GM19351 (cell line): Measurements from ENCODE around the gene MADCAM1.
A peak's percentile ranks its signal among the peaks of the same experiment; 100 is the strongest.

Experiments used
- ATAC-seq: cut with Tn5 transposase; IDR thresholded peaks from one replicate; pipeline ENCODE4 v1.9.1; 2021; ENCODE audit warnings: mild to moderate bottlenecking, moderate library complexity; ENCODE audit not compliant: unreplicated experiment

The MADCAM1 gene

DNA sequence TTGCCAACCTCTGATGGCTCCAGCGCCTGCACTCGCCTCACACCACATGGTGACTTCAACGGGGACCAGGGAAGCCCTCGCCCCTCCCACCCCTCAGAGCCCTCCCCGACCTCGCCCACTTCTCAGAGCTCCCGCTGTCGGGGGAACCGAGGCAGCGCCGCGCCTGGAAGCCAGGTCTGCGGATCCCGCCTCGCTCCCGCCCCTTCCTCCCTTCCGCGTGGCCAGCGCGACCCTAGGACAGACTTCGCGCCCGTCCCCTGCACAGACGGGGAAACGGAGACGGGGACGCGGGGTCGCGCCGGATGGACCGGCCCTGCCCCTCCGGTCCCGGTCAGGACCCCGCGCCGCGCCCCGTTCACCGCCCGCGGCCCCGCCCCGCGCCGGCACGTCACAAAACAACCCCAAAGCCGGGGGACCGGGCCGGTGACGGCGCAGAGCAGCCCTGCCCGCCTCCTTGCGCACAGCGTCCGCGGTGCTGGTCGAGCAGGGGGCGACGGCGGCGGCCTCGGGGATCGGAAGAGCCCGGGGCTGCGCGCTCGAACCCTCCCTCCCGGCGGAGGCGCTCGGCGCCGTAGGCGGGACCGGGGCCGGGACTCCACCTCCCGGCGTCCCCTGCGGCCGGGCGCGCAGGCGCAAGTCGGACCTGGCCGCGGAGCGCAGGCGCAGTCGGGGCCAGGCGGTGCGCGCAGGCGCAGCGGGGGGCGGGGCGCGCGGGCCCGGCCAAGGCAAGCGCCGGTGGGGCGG is 34.9 kb downstream of the MADCAM1 start:
- ATAC-seq = peak; percentile 55

DNA sequence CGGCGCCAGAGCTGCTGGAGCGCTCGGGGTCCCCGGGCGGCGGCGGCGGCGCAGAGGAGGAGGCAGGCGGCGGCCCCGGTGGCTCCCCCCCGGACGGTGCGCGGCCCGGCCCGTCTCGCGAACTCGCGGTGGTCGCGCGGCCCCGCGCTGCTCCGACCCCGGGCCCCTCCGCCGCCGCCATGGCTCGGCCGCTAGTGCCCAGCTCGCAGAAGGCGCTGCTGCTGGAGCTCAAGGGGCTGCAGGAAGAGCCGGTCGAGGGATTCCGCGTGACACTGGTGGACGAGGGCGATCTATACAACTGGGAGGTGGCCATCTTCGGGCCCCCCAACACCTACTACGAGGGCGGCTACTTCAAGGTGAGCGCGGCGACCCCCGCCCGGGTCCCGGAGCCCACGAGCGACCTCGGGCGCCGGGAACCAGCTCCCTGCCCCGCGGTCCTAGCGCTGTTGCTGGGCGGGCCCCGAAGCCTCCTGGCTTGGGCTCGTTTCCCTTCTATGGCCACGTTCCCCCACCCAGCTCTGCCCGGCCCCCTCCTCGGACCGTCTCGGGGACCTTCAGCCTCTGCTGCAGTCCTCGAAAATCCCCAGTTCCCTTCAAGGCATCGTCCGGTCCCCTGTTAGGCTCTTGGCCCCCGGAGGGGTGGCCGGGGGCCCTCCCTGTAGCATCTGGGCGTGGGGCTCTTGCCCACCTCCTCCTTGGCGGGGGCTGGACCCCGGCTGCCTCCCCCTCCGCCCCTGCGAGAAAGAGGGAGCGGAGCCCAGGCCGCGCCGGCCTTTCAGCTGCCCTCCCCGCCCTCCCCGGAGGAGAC is 35.7 kb downstream of the MADCAM1 start, which contains the start of gene CDC34:
CDC34 (plus strand) TSS at position 8 of the 808 bp plus-strand sequence; CDS start at position 180, 172 bp downstream.
- peak; percentile 24 for ATAC-seq

DNA sequence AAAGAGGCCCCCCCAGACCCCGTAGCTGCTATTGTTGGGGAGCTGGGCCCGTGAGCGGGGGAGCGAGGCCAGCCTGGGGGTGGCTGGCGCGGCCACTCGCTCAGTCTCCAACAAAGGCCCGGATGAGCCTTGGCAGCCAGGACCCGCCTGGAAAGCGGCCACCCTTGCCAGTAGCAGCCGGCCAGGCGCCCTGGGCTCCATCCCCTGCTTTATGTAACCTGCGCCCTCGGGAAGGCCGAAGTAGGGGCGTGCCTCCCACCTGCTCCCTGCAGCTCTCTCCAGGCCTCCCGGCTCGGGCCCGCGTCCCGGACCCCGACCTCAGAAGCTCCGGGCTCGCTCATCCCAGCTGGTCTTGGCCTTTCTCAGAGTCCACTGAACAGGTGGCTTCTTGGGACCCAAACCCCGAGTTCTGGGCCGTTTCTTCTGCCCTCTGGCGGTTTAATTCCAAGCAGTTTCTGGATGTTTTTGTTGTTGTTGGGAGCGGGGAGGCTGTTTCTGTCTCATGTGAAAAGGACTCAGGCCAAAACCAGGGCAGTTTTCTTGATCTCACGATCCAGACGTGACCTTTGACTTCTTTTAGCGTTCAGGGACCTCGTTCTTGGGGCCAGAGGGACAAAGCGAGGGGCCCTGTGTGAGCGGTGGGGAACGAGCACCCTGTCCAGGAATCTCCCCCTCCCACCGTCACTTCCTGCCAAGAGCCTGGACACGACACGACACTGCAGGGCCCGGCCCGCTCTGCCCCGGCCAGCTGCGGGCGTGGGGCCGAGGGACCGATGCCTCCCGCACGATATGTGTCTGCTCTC is 36.5 kb downstream of the MADCAM1 start:
- no peak for ATAC-seq

DNA sequence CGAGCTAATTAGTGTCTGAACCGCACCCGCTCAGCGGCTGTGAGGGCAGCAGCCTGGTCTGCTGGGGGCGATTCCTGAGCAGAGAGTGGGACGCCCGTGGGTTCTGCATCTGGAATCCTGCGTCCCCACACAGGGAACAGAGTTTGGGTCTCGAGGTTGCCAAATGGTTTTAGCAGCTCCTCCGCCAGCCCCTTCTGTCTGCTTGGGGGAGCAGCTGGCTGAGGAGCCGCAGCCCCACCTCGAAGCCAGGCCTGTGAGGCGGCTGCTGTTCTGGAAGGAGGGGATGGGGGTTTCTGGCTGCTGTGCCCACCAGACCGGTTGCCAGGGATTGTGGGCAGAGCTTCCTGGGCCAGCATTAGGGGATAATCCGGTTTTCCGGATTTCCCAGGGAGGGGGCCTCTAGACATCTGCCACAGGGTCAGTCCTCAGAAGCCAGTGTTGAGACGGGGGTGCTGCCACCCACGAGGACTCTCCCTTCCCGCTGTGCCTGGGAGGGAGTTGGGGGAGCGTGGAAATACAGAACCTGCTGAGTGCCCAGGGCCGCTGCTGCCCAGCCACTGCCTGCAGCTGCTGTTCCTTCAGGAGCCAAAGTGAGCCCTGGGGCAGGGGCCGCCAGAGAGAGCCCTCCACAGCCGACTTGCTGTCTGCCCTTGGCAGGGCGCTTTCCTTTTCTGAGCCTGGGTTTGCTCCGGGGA is 37.2 kb downstream of the MADCAM1 start:
- ATAC-seq = no peak

DNA sequence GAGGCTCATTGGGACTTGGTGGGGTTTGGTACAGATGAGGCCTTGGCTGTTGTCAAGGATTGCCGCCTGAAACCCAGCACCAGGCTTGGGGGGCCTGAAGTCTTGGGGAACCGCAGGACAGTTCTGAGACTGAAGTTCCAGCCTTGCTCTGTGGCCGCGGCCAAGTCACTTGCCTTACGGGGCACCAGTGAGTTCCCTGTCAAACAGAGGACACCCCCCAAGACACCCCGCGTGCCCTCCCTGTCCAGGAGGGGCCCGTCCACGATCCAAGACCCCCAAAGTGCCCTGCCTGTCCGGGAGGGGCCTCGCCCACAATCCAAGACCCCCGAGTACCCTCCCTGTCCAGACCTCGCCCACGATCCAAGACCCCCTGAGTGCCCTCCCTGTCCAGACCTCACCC is 37.8 kb downstream of the MADCAM1 start:
- no peak for ATAC-seq

DNA sequence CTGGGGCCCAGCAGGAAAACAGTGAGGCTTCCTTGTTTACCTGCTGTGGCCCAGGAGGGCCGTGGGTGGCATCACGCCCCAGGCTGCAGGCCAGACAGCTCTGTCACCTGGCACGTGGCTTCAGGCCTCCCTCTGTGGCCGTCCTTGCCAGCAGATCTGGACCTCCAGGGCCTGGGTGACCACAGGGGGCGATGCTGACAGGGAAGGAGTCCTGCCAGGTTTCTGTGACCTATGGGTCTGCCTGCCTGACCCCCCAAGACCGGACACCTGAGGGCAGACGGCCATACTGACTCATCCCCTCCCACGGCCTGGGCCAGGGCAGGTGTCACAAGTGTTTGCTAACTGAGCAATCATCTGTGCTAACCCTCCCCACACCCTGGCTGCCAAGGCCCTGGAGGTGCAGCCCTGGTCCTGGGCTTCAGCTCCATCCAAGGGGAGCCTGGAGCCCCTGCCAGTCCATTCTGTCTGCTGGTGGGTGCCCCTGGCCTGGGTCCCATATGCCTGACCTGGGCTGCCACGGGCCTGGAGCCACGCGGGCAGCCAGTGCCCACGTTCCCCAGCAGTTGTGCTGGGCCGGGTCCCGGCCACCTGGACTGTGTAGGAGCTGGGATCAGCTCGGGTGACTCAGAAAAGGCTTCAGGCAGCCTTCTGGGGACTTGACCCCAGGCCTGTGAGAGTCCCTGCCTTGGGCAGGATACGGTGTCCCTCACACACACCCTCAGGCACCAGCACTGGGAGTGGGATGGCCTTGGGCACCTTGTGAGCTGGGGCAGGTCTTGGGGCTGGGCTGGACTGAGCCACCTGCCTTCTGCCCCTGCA is 38.9 kb downstream of the MADCAM1 start:
- no peak for ATAC-seq

DNA sequence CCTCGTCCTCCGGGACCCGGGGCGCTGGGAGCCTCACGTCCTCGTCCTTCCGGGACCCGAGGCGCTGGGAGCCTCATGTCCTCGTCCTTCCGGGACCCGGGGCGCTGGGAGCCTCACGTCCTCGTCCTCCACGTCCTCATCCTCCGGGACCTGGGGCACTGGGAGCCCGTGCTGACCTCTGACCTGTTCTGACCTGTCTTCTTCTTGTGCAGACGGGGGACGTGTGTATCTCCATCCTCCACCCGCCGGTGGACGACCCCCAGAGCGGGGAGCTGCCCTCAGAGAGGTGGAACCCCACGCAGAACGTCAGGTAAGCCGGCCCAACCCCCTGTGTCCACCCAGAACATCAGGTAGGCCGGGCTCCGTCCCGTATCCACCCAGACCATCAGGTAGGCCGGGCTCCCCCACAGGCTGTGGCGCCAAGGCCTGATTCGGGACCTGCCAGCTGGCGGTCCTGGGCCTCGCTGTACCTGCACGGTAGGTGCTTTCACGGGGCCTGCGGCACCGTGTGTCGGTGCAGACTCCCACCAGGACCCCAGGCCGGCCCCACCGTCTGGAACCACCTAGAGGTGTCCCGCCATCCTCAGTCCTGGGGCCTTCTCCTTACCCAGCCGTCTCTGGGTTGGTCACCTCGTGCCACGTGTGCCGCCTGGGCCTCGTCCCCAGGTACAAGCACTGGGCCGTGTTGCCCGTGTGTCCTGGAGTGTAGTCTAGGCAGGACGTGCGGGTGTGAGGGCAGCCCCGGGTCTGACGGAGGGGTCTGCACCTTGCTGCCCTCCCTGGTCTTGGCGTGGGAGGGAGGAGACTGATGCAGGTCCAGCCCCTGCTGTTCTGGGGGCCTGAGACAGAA is 40.0 kb downstream of the MADCAM1 start:
- ATAC-seq = no peak

DNA sequence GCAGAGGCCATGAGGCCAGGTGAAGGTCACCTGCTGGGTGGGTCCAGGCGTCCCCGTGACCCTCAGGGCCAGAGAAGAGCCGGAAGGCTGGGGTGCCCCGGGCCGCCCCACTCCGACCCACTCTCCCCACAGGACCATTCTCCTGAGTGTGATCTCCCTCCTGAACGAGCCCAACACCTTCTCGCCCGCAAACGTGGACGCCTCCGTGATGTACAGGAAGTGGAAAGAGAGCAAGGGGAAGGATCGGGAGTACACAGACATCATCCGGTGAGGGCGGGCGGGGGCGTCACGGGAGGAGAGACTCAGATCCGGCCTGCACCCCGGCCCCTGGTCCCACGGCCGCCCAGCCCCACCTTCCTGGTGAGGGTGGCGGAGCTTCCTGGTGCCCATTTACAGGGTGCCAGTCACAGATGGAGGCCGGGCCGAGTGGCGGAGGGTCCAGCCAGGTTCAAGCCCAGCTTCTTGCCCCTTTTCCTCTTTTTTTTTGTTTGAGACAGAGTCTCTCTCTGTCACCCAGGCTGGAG is 40.7 kb downstream of the MADCAM1 start:
- ATAC-seq = no peak

DNA sequence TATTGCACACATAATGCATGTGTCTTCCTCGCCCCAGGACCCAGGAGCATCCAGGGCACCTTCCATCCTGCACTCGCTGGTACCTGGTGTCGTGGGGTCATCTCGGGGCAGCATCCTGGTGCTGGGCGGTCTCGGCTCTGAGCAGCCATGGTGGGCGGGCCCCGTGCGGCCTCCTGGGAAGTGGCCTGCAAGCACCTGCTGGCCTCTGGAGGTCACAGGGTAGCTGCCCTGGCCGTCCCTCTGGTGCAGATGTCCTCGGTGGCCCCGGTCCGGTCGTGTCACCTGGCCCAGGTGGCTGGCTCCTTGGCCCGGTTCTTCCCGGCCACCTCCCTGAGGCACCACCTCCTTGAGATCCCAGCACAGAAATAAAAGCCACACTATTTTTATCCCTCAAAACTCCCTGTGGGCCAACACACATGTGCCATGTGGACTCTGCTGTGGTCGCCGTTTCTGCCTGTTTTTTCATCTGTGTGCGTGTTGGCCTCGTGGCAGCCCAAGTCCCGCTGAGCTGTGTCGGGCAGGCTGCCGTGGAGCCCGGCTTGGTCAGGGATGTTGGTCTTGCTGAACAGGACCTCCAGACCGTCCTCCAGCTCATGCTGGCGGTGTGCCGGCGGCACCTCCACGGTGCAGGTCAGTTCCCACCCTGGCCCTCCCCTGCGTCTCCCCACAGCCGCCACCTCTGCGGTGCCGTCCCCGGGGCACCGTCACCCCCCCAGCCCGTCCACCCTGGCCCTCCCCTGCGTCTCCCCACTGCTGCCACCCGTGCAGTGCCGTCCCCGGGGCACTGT is 42.5 kb downstream of the MADCAM1 start:
- no peak for ATAC-seq

DNA sequence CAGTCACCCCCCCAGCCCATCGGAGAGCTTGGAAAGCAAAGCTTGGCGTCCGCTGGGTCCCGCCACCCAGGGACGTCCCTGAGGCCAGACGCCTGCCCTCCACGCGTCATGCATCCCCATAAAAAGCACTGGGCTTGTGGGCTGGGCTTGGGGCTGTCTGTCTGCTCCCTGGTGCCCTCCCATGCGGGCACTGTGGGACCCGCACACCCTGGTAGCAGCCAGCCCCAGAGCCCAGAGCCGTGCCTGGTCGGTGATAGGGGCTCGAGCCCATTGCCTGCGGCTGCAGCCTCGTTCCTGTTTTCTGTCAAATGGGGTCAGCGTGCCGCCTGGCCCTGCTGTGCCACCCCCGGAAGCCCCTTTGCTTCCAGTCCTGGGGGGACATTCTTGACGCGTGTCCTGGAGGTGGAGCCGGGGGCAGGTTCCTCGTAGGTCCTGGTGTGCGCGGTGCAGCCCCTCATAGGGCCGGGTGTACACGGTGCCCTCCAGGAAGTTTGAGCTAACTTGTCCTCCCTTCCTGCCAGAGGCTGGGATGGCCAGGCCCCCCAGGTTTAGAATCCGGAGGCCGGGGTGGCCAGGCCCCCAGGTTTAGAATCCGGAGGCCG is 43.2 kb downstream of the MADCAM1 start:
- ATAC-seq = no peak

DNA sequence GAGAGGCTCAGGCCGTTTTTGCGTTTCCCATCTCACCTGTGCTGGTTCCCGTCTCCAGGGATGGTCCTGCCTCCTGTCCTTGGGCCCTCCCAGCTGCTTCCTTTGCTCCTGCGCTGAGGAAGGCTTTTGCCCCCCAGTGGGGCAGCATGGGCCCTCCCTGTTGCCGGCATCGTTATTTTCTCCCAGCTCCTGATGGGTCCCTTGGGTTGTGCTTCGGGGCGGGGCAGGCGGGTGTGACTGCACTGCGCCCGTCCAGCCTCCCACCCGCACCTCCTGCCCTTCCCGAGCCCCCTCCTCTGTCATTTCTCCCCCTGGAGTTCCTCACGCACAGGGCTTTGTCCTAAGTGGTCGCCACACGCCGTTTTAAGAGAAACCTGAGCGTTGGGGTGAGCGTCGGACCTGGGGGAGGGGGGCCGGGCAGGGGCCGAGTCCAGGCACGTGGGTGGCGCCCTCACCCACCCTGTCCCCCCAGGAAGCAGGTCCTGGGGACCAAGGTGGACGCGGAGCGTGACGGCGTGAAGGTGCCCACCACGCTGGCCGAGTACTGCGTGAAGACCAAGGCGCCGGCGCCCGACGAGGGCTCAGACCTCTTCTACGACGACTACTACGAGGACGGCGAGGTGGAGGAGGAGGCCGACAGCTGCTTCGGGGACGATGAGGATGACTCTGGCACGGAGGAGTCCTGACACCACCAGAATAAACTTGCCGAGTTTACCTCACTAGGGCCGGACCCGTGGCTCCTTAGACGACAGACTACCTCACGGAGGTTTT is 44.8 kb downstream of the MADCAM1 start:
- no peak for ATAC-seq

DNA sequence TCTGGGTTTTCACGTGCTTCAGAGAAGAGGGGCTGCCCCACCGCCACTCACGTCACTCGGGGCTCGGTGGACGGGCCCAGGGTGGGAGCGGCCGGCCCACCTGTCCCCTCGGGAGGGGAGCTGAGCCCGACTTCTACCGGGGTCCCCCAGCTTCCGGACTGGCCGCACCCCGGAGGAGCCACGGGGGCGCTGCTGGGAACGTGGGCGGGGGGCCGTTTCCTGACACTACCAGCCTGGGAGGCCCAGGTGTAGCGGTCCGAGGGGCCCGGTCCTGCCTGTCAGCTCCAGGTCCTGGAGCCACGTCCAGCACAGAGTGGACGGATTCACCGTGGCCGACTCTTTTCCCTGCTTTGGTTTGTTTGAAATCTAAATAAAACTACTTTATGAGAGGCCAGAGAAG is 45.4 kb downstream of the MADCAM1 start:
- ATAC-seq = no peak

DNA sequence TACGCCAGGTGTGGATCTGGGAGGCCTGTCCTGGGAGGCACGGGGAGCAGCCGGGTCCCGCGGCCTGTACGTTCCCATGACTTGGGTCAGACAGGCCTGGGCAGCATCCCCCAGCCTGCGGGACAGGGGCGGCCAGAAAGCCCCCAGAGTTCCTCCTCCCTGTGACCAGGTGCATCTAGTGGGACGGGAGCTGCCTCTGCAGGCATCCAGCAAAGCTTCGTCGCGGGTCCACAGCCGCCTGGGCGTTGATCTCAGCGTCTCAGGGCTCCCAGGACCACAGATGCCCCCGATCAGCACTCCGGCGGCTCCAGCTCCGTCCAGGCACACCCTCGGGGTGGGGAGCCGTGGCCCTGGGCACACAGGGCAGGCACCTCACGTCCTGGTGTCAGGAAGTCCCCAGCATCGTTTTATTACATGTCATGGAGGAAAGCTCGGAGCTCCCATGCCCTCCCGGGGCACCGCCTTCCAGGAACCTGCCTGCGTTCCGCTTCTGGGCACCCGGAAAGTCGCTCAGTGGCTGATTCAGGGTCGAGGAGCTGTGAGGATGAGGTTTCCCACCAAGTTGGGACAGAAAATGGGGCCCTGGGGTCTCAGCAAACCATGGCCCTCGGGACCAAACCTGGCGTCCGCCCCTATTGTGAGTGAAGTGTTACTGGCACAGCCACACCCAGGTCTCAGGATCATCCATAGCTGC is 46.0 kb downstream of the MADCAM1 start:
- no peak for ATAC-seq

DNA sequence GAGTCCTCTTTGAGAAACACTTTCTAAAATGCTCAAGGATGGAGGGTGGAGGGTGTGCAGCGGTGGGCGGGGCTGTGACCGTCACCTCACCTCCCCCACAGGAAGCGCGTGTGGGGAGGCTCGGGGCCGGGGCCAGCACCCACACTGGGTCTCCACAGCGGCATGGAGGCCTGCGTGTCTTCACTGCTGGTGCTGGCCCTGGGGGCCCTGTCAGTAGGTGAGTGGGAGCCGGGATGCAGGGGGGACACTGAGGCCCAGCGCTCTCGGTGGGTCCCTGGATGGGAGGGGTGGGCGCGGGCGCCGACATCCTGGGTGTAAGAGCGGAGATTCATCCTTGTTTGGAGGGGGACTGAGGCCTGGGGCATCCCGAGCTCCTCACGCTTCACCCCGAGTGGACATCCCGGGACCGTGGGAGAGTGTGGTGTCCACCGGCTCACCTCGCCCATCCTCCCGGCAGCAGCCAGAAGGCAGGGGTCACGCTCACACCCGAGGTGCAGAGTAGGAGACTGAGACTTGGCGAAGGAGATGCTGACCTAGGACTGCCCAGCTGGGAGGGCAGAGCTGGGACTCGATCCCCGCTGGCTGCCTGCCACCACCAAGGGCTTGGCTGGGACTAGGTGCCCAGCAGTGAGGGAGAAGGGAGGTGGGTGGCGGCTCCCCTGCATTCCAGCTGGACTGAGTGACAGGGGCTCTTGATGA is 47.8 kb downstream of the MADCAM1 start, which contains the start of gene GZMM:
GZMM (plus strand) TSS at position 144 of the 699 bp plus-strand sequence; CDS start at position 163, 19 bp downstream.
- no peak for ATAC-seq

DNA sequence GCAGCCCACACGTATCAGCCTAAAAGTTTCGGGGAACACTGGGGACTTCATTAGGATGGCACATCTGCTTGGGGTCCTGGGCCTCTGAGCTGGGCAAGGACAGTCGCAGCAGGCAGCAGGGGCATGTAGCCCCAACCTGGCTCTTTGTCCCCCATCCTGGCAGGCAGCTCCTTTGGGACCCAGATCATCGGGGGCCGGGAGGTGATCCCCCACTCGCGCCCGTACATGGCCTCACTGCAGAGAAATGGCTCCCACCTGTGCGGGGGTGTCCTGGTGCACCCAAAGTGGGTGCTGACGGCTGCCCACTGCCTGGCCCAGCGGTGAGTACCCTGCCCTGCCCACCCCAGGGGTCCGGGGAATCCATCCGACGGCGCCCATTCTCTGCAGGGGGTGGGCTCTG is 50.8 kb downstream of the MADCAM1 start:
- no peak for ATAC-seq
